A549 (cell line): ENCODE measurements around the gene ADGRG3. TPM values are rescaled to one million over a fixed set of nuclear protein-coding genes. Genes with fewer than 3 reads are reported as not detected.
A peak's percentile ranks its signal among the peaks of the same experiment; 100 is the strongest.

Experiments used
- ATAC-seq, 2 experiments: fragments of 200-7000 bp in 1 of 2; fragments of >200 bp in 1 of 2; cut with Nextera tagmentation in 1 of 2; cut with Tn5 transposase in 1 of 2; 3 replicates each; pipeline versions ENCODE4 v1.8.0 to v1.9.1; 2018 to 2020; ENCODE audit warnings: mild to moderate bottlenecking in 1 of 2, moderate library complexity in 1 of 2
- CTCF ChIA-PET: fragments of 300-600 bp; sonication (Branson Sonifier 250); formaldehyde crosslinking; extraction: SDS; loops from one replicate; lab custom pipeline; 2021; ENCODE audit warnings: antibody characterized with exemption, inconsistent platforms; lab: Yijun Ruan, JAX
- POLR2A ChIA-PET: fragments of 350-600 bp; formaldehyde crosslinking; extraction: SDS; loops from one replicate; lab custom pipeline; 2021; ENCODE audit warnings: antibody characterized with exemption, inconsistent platforms; lab: Yijun Ruan, JAX
- DNase-seq, 2 experiments: peaks; one replicate each; pipeline versions ENCODE4 v3.0.0 to v3.0.0-alpha.2; 2011 to 2016; ENCODE audit warnings: low read depth in 1 of 2, low spot score in 1 of 2
- FAIRE-seq: peaks from 2 replicates; lab custom pipeline; 2011; peaks lifted over from hg19 to GRCh38; lab: Jason Lieb, UNC
- H3K27ac ChIP-seq, 2 experiments: fragments of >200 bp; sonication (Bioruptor Twin); formaldehyde crosslinking; 3 replicates each; pipeline ENCODE4 v1.5.1; 2016 to 2017
- H3K4me1 ChIP-seq: fragments of >200 bp; sonication (Bioruptor Twin); formaldehyde crosslinking; 3 replicates; pipeline ENCODE4 v1.6.1; 2016
- H3K4me2 ChIP-seq: fragments of >200 bp; sonication (Bioruptor Twin); formaldehyde crosslinking; 3 replicates; pipeline ENCODE4 v1.6.1; 2016
- H3K4me3 ChIP-seq: fragments of >200 bp; sonication (Bioruptor Twin); formaldehyde crosslinking; 3 replicates; pipeline ENCODE4 v1.5.1; 2016
- H3K9me3 ChIP-seq: fragments of >200 bp; sonication (Bioruptor Twin); formaldehyde crosslinking; 3 replicates; pipeline ENCODE4 v1.6.1; 2016
- CEBPB ChIP-seq, 2 experiments: fragments of >200 bp in 1 of 2; sonication (Bioruptor Twin) in 1 of 2; formaldehyde crosslinking in 1 of 2; IDR thresholded peaks; 2 replicates each; pipeline ENCODE4 v1.6.1; 2012 to 2016
- EHMT2 ChIP-seq: fragments of 200-600 bp; sonication (generic); IDR thresholded peaks from 2 replicates; pipeline ENCODE4 v1.6.1; 2016; ENCODE audit warnings: antibody characterized with exemption, low read depth, mild to moderate bottlenecking, moderate library complexity
- ELK1 ChIP-seq: fragments of 150-350 bp; IDR thresholded peaks from 2 replicates; pipeline ENCODE4 v1.6.1; 2014; ENCODE audit warnings: low read depth, mild to moderate bottlenecking, low read length
- EP300 ChIP-seq, 2 experiments: fragments of >200 bp; sonication (Bioruptor Twin); formaldehyde crosslinking; IDR thresholded peaks; 2 replicates in 1 of 2; 3 replicates in 1 of 2; pipeline ENCODE4 v1.6.1; 2016 to 2017
- FOSL2 ChIP-seq, 2 experiments: fragments of 450-650 bp in 1 of 2; fragments of >200 bp in 1 of 2; sonication (Bioruptor Twin) in 1 of 2; formaldehyde crosslinking; IDR thresholded peaks; 2 replicates each; pipeline versions ENCODE4 v1.5.0 to v1.6.1; 2016 to 2020; ENCODE audit warnings: mild to moderate bottlenecking in 1 of 2, moderate library complexity in 1 of 2
- HDAC2 ChIP-seq: fragments of 200-600 bp; sonication (generic); IDR thresholded peaks from 2 replicates; pipeline ENCODE4 v1.6.1; 2016
- HEYL ChIP-seq: fragments of 250-450 bp; sonication (Bioruptor Pico); IDR thresholded peaks from 2 replicates; pipeline ENCODE4 v1.8.0; 2021; ENCODE audit warnings: mild to moderate bottlenecking, moderate library complexity
- HOXB13 ChIP-seq: fragments of 250-450 bp; sonication (Bioruptor Pico); IDR thresholded peaks from 2 replicates; pipeline ENCODE4 v1.5.0; 2020; ENCODE audit warnings: low read depth, mild to moderate bottlenecking, moderate library complexity
- HOXB5 ChIP-seq: fragments of 250-450 bp; sonication (Bioruptor Pico); IDR thresholded peaks from 2 replicates; pipeline ENCODE4 v1.5.0; 2020; ENCODE audit warnings: mild to moderate bottlenecking, moderate library complexity
- NR3C1 ChIP-seq: fragments of >200 bp; sonication (Bioruptor Twin); formaldehyde crosslinking; IDR thresholded peaks from 3 replicates; pipeline ENCODE4 v1.6.1; 2017
- PBX3 ChIP-seq: IDR thresholded peaks from 2 replicates; pipeline ENCODE4 v1.6.1; 2012
- POLR2A ChIP-seq: IDR thresholded peaks from 2 replicates; pipeline ENCODE4 v1.6.1; 2012; ENCODE audit warnings: mild to moderate bottlenecking, low read length
- RAD21 ChIP-seq, 2 experiments: fragments of >200 bp in 1 of 2; sonication (Bioruptor Twin) in 1 of 2; formaldehyde crosslinking in 1 of 2; IDR thresholded peaks in 1 of 2; conservative IDR thresholded peaks in 1 of 2; 2 replicates in 1 of 2; 3 replicates in 1 of 2; pipeline ENCODE4 v1.6.1; 2012 to 2018; ENCODE audit warnings: inconsistent platforms in 1 of 2
- RARB ChIP-seq: fragments of 250-450 bp; sonication (Bioruptor Pico); IDR thresholded peaks from 2 replicates; pipeline ENCODE4 v1.8.0; 2021; ENCODE audit warnings: mild to moderate bottlenecking, moderate library complexity
- RNF2 ChIP-seq: fragments of 200-600 bp; sonication (generic); IDR thresholded peaks from 2 replicates; pipeline ENCODE4 v1.6.1; 2016; ENCODE audit warnings: low read depth, mild to moderate bottlenecking, antibody characterized with exemption, moderate library complexity, borderline replicate concordance
- SMC3 ChIP-seq: fragments of >200 bp; sonication (Bioruptor Twin); formaldehyde crosslinking; IDR thresholded peaks from 3 replicates; pipeline ENCODE4 v1.6.1; 2018; ENCODE audit warnings: inconsistent platforms
- ZC3H11A ChIP-seq: fragments of 450-650 bp; IDR thresholded peaks from 2 replicates; pipeline ENCODE4 v1.6.1; 2014; ENCODE audit warnings: antibody characterized with exemption, mild to moderate bottlenecking
- WGBS: methylation state at CpG from one replicate; pipeline ENCODE4 v1.1.6; 2017; ENCODE audit errors: missing lambda C conversion rate; 5-methylcytosine and 5-hydroxymethylcytosine counted together
- polyA plus RNA-seq, 4 experiments: library from polyadenylated mRNA; depleted of rRNA in 3 of 4; stranded (reverse); fragments of >200 nt; fragmentation: RNase III in 1 of 4; extraction: RNeasy Plus Mini Kit Qiagen cat#74134 plus additional on column Dnase treatment in 1 of 4; gene quantifications; 2 replicates in 3 of 4; 3 replicates in 1 of 4; pipeline ENCODE4 v1.2.3, GENCODE V29; 2011 to 2017
- TF ChIP-seq, protein P1 (sequence below): fragments of 250-450 bp; sonication (Bioruptor Pico); IDR thresholded peaks from 2 replicates; pipeline ENCODE4 v1.5.0; 2020; ENCODE audit warnings: low read depth, mild to moderate bottlenecking, moderate library complexity
- TF ChIP-seq, protein P2 (sequence below): fragments of >200 bp; sonication (Bioruptor Twin); formaldehyde crosslinking; IDR thresholded peaks from 2 replicates; pipeline ENCODE4 v1.6.1; 2016
- TF ChIP-seq, protein P3 (sequence below): IDR thresholded peaks from 2 replicates; pipeline ENCODE4 v1.6.1; 2012; ENCODE audit warnings: low read depth, borderline replicate concordance

Gene ADGRG3
- polyA plus RNA-seq, 2 of the 4 experiments (the other 2 are of a cell fraction) = 0.25 to 0.45 TPM

- TF ChIP-seq RAD21 (conservative IDR thresholded peaks at IDR 0.05 in 1 of 2, IDR thresholded peaks at IDR 0.05 in 1 of 2) = no peak
- TF ChIP-seq, all 56 proteins: peak for 0
Measured at GRCh38 chr16:57730771-57731730, 62.9 kb downstream of the ADGRG3 start (continued).

GRCh38 chr16:57732037-57732436 lies 63.9 kb downstream of the ADGRG3 start:
- H3K9me3 ChIP-seq = no peaks in the 10 kb centered on the region
- no peak for FAIRE-seq
- POLR2A ChIA-PET = no interaction called here
- 63% methylated on average over 2 of the region's 2 CpGs for WGBS
- ATAC-seq = no peak
- TF ChIP-seq FOSL2 (IDR thresholded peaks at IDR 0.05) (no peak), FOSL2 (CRISPR knock-in tag; IDR thresholded peaks at IDR 0.05) (peak; percentile 39; the same call in 1 of the 2 replicates), ZC3H11A (no peak)
- peaks cover 7% of the 10 kb centered on the region for H3K4me1 ChIP-seq
- no peak overlapping the region for H3K4me2 ChIP-seq
- CTCF ChIA-PET = interaction anchor here (0.6 to 2.8 kb wide), 10 partner anchors 9 to 156 kb away, joined by 3 to 15 read pairs (median 3); no protein-coding TSS in a partner anchor
- DNase-seq = no peak
- no peak overlapping the region for H3K27ac ChIP-seq
- H3K4me3 ChIP-seq = no peak overlapping the region

DNA sequence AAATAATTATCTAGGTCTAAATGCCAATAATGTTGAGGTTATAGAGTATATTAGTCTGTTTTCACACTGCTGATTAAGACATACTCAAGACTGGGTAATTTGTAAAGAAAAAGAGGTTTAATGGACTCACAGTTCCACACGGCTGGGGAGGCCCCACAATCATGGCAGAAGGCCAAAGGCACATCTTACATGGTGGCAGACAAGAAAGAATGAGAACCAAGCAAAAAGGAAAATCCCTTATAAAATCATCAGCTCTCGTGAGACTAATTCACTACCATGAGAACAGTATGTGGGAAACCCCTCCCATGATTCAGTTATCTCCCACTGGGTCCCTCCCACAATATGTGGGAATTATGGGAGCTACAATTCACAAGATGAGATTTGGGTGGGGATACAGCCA lies 64.6 kb downstream of the ADGRG3 start:
- H3K9me3 ChIP-seq = no peaks in the 10 kb centered on the region
- TF ChIP-seq RAD21 (conservative IDR thresholded peaks at IDR 0.05 in 1 of 2, IDR thresholded peaks at IDR 0.05 in 1 of 2) (no peak), POLR2A (no peak), HEYL (CRISPR knock-in tag) (no peak), EHMT2 (no peak), CEBPB (IDR thresholded peaks at IDR 0.05) (no peak), RARB (no peak), SMC3 (no peak), EP300 (IDR thresholded peaks at IDR 0.05) (no peak), NR3C1 (no peak), HDAC2 (no peak), PBX3 (no peak), HOXB13 (CRISPR knock-in tag) (no peak), HOXB5 (CRISPR knock-in tag) (no peak), RNF2 (no peak), ELK1 (no peak)
- TF ChIP-seq, protein P1, sequence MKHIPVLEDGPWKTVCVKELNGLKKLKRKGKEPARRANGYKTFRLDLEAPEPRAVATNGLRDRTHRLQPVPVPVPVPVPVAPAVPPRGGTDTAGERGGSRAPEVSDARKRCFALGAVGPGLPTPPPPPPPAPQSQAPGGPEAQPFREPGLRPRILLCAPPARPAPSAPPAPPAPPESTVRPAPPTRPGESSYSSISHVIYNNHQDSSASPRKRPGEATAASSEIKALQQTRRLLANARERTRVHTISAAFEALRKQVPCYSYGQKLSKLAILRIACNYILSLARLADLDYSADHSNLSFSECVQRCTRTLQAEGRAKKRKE (CRISPR knock-in tag) = no peak
- TF ChIP-seq, protein P2, sequence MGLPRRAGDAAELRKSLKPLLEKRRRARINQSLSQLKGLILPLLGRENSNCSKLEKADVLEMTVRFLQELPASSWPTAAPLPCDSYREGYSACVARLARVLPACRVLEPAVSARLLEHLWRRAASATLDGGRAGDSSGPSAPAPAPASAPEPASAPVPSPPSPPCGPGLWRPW = no peak
- TF ChIP-seq, protein P3, sequence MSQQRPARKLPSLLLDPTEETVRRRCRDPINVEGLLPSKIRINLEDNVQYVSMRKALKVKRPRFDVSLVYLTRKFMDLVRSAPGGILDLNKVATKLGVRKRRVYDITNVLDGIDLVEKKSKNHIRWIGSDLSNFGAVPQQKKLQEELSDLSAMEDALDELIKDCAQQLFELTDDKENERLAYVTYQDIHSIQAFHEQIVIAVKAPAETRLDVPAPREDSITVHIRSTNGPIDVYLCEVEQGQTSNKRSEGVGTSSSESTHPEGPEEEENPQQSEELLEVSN = no peak
- CTCF ChIA-PET = interaction anchor here (0.7 to 2.8 kb wide), 2 partner anchors 13 to 84 kb away, joined by 3 to 15 read pairs; no protein-coding TSS in a partner anchor
- DNase-seq (no peak), ATAC-seq (no peak), FAIRE-seq (no peak)
- no peak overlapping the region for H3K4me3 ChIP-seq
- WGBS = 59% methylated on average over 2 of the region's 2 CpGs
- no peak overlapping the region for H3K27ac ChIP-seq
- H3K4me1 ChIP-seq = peaks cover 12% of the 10 kb centered on the region
- H3K4me2 ChIP-seq = no peak overlapping the region
- POLR2A ChIA-PET = no interaction called here
